Measurements from ENCODE around the gene B3GALNT2. TPM values are rescaled to one million over a fixed set of nuclear protein-coding genes. Genes with fewer than 3 reads are reported as not detected.

The B3GALNT2 gene
- polyA plus RNA-seq, 1 donor (not counting 4 experiments of a cell fraction or from before 2014, with no cell fraction given), result 30.5 TPM

DNA sequence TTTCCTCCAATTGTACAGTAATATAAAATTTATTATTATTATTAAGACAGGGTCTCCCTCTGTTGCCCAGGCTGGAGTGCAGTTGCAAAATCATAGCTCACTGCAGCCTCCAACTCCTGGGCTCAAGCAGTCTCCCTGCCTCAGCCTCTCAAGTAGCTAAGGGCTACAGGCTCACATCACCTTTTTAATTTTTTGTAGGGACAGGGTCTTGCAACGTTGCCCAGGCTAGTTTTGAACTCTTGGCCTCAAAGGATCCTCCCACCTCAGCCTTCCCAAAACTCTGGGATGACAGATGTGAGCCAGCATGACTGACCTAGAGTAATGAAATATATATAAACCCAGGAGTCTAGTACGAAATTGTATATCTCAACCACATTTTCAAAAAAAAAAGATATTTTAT is 49.2 kb downstream of the B3GALNT2 start:
- H3K27me3 ChIP-seq (ENCODE audit: control insufficient read depth, extremely low read depth, insufficient read depth, low read length), result no peaks in the 10 kb centered on the region
- no peak overlapping the region for H3K4me3 ChIP-seq (ENCODE audit: control insufficient read depth in 2 of 3, extremely low read depth in 1 of 3, insufficient read depth in 2 of 3, low read depth in 1 of 3, low read length in 3 of 3)
- no peak overlapping the region for H3K27ac ChIP-seq (ENCODE audit: control insufficient read depth, insufficient read depth, low read length)
- DNase-seq (ENCODE audit: low read depth, low spot score), result no peak
- H3K9ac ChIP-seq (ENCODE audit: control insufficient read depth, extremely low read depth, insufficient read depth, low read length), result no peak overlapping the region
- no peak for FAIRE-seq
- H3K79me2 ChIP-seq (ENCODE audit: control insufficient read depth, insufficient read depth, low read length), result no peaks in the 10 kb centered on the region
- no peaks in the 10 kb centered on the region for H3K4me1 ChIP-seq (ENCODE audit: control insufficient read depth, extremely low read depth, insufficient read depth, low read length)
- TF ChIP-seq, protein P1, sequence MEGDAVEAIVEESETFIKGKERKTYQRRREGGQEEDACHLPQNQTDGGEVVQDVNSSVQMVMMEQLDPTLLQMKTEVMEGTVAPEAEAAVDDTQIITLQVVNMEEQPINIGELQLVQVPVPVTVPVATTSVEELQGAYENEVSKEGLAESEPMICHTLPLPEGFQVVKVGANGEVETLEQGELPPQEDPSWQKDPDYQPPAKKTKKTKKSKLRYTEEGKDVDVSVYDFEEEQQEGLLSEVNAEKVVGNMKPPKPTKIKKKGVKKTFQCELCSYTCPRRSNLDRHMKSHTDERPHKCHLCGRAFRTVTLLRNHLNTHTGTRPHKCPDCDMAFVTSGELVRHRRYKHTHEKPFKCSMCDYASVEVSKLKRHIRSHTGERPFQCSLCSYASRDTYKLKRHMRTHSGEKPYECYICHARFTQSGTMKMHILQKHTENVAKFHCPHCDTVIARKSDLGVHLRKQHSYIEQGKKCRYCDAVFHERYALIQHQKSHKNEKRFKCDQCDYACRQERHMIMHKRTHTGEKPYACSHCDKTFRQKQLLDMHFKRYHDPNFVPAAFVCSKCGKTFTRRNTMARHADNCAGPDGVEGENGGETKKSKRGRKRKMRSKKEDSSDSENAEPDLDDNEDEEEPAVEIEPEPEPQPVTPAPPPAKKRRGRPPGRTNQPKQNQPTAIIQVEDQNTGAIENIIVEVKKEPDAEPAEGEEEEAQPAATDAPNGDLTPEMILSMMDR (optimal IDR thresholded peaks at IDR 0.05 in 1 of 3, IDR thresholded peaks at IDR 0.05 in 1 of 3, conservative IDR thresholded peaks at IDR 0.05 in 1 of 3; ENCODE audit: extremely low read depth in 1 of 3, insufficient read depth in 2 of 3, low read length in 3 of 3), result no peak
- TF ChIP-seq EZH2 (IDR thresholded peaks at IDR 0.05; ENCODE audit: low read length), result no peak
- dilution Hi-C loops (cut with MboI; ENCODE audit: extremely low pct_ligation_motif_present, low sequenced_read_pairs), result no loop called here
- H4K20me1 ChIP-seq (ENCODE audit: control insufficient read depth, extremely low read depth, insufficient read depth, low read length), result no peaks in the 10 kb centered on the region
- H3K4me2 ChIP-seq (ENCODE audit: control insufficient read depth, extremely low read depth, insufficient read depth, low read depth, low read length), result no peak overlapping the region
- no peaks in the 10 kb centered on the region for H3K9me3 ChIP-seq (ENCODE audit: control insufficient read depth, low read depth, low read length)
- H3K9me1 ChIP-seq (ENCODE audit: control insufficient read depth, extremely low read depth, insufficient read depth, low read length), result no peaks in the 10 kb centered on the region
- H3K36me3 ChIP-seq (ENCODE audit: control insufficient read depth in 2 of 2, extremely low read depth in 1 of 2, insufficient read depth in 2 of 2, low read length in 2 of 2), result peaks cover 4 to 14% of the 10 kb centered on the region in 2 experiments
- H2AFZ ChIP-seq (ENCODE audit: control insufficient read depth, low read length), result no peak overlapping the region

DNA sequence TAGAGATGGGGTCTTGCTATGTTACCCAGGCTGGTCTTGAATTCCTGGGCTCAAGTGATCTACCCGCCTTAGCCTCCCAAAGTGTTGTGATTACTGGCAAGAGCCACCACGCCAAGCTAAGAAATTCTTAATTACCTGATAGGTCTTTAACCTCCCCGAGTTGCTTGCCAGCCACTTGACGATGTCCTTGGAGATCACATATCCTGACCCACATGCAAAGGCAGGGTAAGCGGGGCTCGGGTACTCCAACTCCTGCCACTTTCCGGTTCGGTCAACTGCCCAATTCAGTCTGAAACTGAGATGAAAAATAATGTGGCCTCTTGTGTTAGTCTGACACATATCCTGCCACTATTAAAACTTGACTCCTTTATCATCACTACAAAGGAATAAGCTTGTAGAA is 50.2 kb downstream of the B3GALNT2 start:
- no peaks in the 10 kb centered on the region for H3K79me2 ChIP-seq (ENCODE audit: control insufficient read depth, insufficient read depth, low read length)
- peaks cover 6 to 18% of the 10 kb centered on the region in 2 experiments for H3K36me3 ChIP-seq (ENCODE audit: control insufficient read depth in 2 of 2, extremely low read depth in 1 of 2, insufficient read depth in 2 of 2, low read length in 2 of 2)
- no peaks in the 10 kb centered on the region for H3K9me3 ChIP-seq (ENCODE audit: control insufficient read depth, low read depth, low read length)
- dilution Hi-C loops (cut with MboI; ENCODE audit: extremely low pct_ligation_motif_present, low sequenced_read_pairs), result no loop called here
- H3K27ac ChIP-seq (ENCODE audit: control insufficient read depth, insufficient read depth, low read length), result no peak overlapping the region
- no peak overlapping the region for H3K4me2 ChIP-seq (ENCODE audit: control insufficient read depth, extremely low read depth, insufficient read depth, low read depth, low read length)
- no peaks in the 10 kb centered on the region for H3K4me1 ChIP-seq (ENCODE audit: control insufficient read depth, extremely low read depth, insufficient read depth, low read length)
- TF ChIP-seq, protein P1 (optimal IDR thresholded peaks at IDR 0.05 in 1 of 3, IDR thresholded peaks at IDR 0.05 in 1 of 3, conservative IDR thresholded peaks at IDR 0.05 in 1 of 3; ENCODE audit: extremely low read depth in 1 of 3, insufficient read depth in 2 of 3, low read length in 3 of 3), result no peak
- no peak for TF ChIP-seq EZH2 (IDR thresholded peaks at IDR 0.05; ENCODE audit: low read length)
- no peaks in the 10 kb centered on the region for H3K27me3 ChIP-seq (ENCODE audit: control insufficient read depth, extremely low read depth, insufficient read depth, low read length)
- no peak overlapping the region for H3K9ac ChIP-seq (ENCODE audit: control insufficient read depth, extremely low read depth, insufficient read depth, low read length)
- no peaks in the 10 kb centered on the region for H4K20me1 ChIP-seq (ENCODE audit: control insufficient read depth, extremely low read depth, insufficient read depth, low read length)
- no peaks in the 10 kb centered on the region for H3K9me1 ChIP-seq (ENCODE audit: control insufficient read depth, extremely low read depth, insufficient read depth, low read length)
- DNase-seq (ENCODE audit: low read depth, low spot score) (no peak), FAIRE-seq (no peak)
- H2AFZ ChIP-seq (ENCODE audit: control insufficient read depth, low read length), result no peak overlapping the region
- no peak overlapping the region for H3K4me3 ChIP-seq (ENCODE audit: control insufficient read depth in 2 of 3, extremely low read depth in 1 of 3, insufficient read depth in 2 of 3, low read depth in 1 of 3, low read length in 3 of 3)
